AG04450 (cell line): Measurements from ENCODE around the gene TTR. TPM values are rescaled to one million over a fixed set of nuclear protein-coding genes. Genes with fewer than 3 reads are reported as not detected.

Source experiments
- CTCF ChIA-PET: fragments of 300-600, 350-600 bp; formaldehyde crosslinking; extraction: SDS; loops from one replicate; lab custom pipeline; 2022; ENCODE audit warnings: antibody characterized with exemption, inconsistent platforms; lab: Charles Lee
- POLR2A ChIA-PET: fragments of 350-600 bp; formaldehyde crosslinking; extraction: SDS; loops from one replicate; lab custom pipeline; 2021; ENCODE audit warnings: antibody characterized with exemption, inconsistent platforms; lab: Yijun Ruan, JAX
- DNase-seq: peaks from one replicate; pipeline ENCODE4 v3.0.0-alpha.2; 2011; ENCODE audit warnings: low read depth, low spot score
- H3K27ac ChIP-seq: one replicate; pipeline ENCODE4 v1.5.1; 2012; ENCODE audit warnings: low read depth, low read length, control low read depth
- H3K27me3 ChIP-seq: one replicate; pipeline ENCODE4 v1.6.0; 2012; ENCODE audit warnings: low read length; ENCODE audit not compliant: control insufficient read depth, insufficient read depth
- H3K4me3 ChIP-seq: 2 replicates; pipeline ENCODE4 v1.5.1; 2011; ENCODE audit warnings: mild to moderate bottlenecking, low read depth, low read length, control low read depth
- H3K9me3 ChIP-seq: 2 replicates; pipeline ENCODE4 v1.5.1; 2012; ENCODE audit warnings: low read length; ENCODE audit not compliant: control insufficient read depth, insufficient read depth
- polyA plus RNA-seq: library from polyadenylated mRNA; depleted of rRNA; stranded (reverse); fragments of >200 nt; gene quantifications from 2 replicates; pipeline ENCODE4 v1.2.3, GENCODE V29; 2011
- TF ChIP-seq, protein P1 (sequence below): IDR thresholded peaks from 2 replicates; pipeline ENCODE4 v1.5.1; 2011; ENCODE audit warnings: low read depth, low read length, control low read depth, inconsistent platforms

The TTR gene
- polyA plus RNA-seq, 1 experiment, result not detected

DNA sequence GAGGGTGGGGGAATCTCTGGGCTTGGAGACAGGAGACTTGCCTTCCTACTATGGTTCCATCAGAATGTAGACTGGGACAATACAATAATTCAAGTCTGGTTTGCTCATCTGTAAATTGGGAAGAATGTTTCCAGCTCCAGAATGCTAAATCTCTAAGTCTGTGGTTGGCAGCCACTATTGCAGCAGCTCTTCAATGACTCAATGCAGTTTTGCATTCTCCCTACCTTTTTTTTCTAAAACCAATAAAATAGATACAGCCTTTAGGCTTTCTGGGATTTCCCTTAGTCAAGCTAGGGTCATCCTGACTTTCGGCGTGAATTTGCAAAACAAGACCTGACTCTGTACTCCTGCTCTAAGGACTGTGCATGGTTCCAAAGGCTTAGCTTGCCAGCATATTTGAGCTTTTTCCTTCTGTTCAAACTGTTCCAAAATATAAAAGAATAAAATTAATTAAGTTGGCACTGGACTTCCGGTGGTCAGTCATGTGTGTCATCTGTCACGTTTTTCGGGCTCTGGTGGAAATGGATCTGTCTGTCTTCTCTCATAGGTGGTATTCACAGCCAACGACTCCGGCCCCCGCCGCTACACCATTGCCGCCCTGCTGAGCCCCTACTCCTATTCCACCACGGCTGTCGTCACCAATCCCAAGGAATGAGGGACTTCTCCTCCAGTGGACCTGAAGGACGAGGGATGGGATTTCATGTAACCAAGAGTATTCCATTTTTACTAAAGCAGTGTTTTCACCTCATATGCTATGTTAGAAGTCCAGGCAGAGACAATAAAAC, 6.5 kb downstream of the TTR start:
- no peak overlapping the region for H3K27ac ChIP-seq
- no peak overlapping the region for H3K4me3 ChIP-seq
- DNase-seq, result no peak
- CTCF ChIA-PET, result no interaction called here
- POLR2A ChIA-PET, result no interaction called here
- H3K27me3 ChIP-seq, result no peaks in the 10 kb centered on the region
- H3K9me3 ChIP-seq, result peaks cover 3% of the 10 kb centered on the region; the same call in 1 of the 2 replicates
- TF ChIP-seq, protein P1, sequence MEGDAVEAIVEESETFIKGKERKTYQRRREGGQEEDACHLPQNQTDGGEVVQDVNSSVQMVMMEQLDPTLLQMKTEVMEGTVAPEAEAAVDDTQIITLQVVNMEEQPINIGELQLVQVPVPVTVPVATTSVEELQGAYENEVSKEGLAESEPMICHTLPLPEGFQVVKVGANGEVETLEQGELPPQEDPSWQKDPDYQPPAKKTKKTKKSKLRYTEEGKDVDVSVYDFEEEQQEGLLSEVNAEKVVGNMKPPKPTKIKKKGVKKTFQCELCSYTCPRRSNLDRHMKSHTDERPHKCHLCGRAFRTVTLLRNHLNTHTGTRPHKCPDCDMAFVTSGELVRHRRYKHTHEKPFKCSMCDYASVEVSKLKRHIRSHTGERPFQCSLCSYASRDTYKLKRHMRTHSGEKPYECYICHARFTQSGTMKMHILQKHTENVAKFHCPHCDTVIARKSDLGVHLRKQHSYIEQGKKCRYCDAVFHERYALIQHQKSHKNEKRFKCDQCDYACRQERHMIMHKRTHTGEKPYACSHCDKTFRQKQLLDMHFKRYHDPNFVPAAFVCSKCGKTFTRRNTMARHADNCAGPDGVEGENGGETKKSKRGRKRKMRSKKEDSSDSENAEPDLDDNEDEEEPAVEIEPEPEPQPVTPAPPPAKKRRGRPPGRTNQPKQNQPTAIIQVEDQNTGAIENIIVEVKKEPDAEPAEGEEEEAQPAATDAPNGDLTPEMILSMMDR, result no peak

DNA sequence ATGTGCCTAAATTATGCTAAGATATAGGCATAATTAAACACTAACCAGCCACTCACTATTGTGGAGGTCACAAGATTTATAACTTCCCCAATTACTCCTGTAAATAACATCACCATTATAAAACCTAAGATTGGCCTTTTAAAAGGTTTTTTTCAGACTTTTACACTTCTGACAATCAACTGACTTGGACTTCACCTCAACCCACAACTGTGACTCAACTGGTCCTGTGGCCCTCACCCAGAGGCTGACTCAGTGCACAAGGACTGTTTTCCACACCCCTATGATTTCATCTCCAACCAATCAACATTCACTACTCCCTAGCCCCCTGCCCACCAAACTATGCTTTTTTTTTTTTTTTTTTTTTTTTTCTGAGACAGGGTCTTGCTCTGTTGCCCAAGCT, 11.6 kb downstream of the TTR start:
- H3K4me3 ChIP-seq, result no peak overlapping the region
- no peak for DNase-seq

DNA sequence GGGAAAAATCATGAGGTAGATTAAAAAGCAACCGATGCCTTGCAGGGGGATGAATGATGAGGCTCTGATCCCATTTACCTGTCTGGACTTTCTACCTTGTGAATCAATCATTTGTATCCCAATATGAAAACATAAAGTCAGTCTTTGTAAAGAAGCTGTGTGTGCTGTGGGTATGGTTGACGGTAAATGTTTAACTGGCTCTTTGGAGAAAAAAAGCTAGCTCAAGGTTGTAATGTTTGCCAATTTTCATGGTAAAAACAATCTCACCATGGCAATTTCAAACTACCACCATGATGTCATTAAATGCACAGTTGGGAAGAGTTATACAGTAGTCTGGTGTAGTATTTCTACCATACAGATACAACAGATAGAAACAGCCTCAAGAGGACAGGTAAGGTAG, 14.6 kb downstream of the TTR start:
- CTCF ChIA-PET, result no interaction called here
- Histone ChIP-seq H3K27ac (no peak overlapping the region), H3K27me3 (no peaks in the 10 kb centered on the region), H3K4me3 (no peak overlapping the region), H3K9me3 (no peaks in the 10 kb centered on the region)
- DNase-seq, result no peak
- TF ChIP-seq, protein P1, result no peak
- POLR2A ChIA-PET, result no interaction called here

More for the DNA sequence above, 11.6 kb downstream of the TTR start:
- ChIA-PET POLR2A (no interaction called here), CTCF (no interaction called here)
- TF ChIP-seq, protein P1, result no peak
- H3K27me3 ChIP-seq, result no peaks in the 10 kb centered on the region
- 0 out of 2 replicates have a peak, but pooled peaks cover 2% of the 10 kb centered on the region for H3K9me3 ChIP-seq
- no peak overlapping the region for H3K27ac ChIP-seq

DNA sequence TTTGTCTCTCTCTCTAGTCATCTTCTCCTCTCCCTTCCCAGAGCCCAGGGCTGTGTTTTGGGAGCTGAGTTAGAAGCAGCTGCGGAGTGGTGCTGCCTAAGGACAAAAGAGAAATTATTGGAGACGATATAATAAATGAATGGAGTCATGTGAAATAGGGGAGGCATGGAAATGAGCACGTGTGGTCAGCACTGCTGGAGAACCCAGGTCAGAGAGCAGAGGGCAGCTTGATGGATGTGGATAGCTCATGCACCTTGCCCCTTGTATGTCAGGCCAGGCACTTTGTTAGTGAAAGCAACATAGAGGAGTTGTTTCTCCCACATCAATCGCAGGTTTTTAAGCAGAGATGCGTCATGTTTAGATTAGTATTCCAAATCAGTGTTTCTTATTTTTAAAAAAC, 15.7 kb downstream of the TTR start:
- H3K27ac ChIP-seq, result no peak overlapping the region
- H3K4me3 ChIP-seq, result no peak overlapping the region
- no peaks in the 10 kb centered on the region for H3K9me3 ChIP-seq
- ChIA-PET POLR2A (no interaction called here), CTCF (no interaction called here)
- no peaks in the 10 kb centered on the region for H3K27me3 ChIP-seq
- TF ChIP-seq, protein P1, result no peak
- DNase-seq, result no peak

DNA sequence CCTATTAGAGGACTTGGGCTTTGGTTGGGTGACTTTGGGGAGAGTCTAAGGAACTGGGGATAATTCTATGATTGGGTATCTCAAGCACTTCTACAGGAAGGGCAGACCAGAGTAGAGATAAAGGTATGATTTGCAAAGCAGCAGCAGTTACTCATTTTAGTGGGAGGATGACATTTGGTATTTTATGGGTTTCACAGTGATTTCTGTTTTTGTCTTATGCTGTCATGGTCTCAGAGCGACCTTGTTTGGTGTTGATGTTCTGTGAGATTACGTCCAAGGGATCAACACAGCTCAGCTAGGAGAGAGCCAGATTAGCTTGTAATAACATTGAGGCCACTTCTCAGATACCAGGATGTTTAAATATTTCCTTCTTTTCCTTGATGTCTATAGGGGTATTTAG, 18.2 kb downstream of the TTR start:
- Histone ChIP-seq H3K27ac (no peak overlapping the region), H3K9me3 (no peaks in the 10 kb centered on the region), H3K27me3 (no peaks in the 10 kb centered on the region), H3K4me3 (no peak overlapping the region)
- POLR2A ChIA-PET, result no interaction called here
- CTCF ChIA-PET, result no interaction called here
- TF ChIP-seq, protein P1, result no peak
- no peak for DNase-seq
